ENCODE measurements around the gene MAGT1.

DNA sequence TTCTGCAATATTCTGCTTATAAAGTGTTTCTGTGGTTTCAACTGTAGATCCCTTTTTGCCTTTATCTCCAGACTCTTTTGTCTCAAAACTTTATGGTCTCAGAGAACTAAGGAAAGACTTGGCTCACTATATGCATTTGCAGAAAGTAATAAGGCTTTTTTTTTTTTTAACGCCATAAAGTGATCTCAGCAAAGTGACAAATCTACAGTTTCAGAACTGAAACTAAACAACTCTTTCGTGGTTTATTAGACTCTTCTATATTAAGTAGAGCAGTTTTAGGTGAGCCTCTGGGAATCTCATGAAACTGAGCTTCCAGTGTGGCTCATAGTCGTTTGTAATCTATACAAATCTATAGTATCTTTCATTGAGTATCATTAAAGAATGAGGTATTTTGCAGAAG is 30.5 kb upstream of the MAGT1 start:
- TF ChIP-seq ZNF184 (tag by site-specific recombination; IDR thresholded peaks at IDR 0.05) (no peak), ZNF629 (tag by site-specific recombination; IDR thresholded peaks at IDR 0.05) (no peak), MEIS1 (CRISPR knock-in tag; IDR thresholded peaks at IDR 0.05; ENCODE audit: borderline replicate concordance) (no peak), TCF7L2 (IDR thresholded peaks at IDR 0.05; ENCODE audit: borderline replicate concordance, low read depth, low read length) (no peak), MYNN (tag by site-specific recombination; IDR thresholded peaks at IDR 0.05; ENCODE audit: borderline replicate concordance) (no peak), ZNF274 (IDR thresholded peaks at IDR 0.05; ENCODE audit: low read length) (no peak), ZNF274 (tag by site-specific recombination; IDR thresholded peaks at IDR 0.05; ENCODE audit: borderline replicate concordance) (no peak), RBAK (tag by site-specific recombination; IDR thresholded peaks at IDR 0.05) (no peak)
- TF ChIP-seq, protein P1, sequence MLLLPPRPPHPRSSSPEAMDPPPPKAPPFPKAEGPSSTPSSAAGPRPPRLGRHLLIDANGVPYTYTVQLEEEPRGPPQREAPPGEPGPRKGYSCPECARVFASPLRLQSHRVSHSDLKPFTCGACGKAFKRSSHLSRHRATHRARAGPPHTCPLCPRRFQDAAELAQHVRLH (tag by site-specific recombination; IDR thresholded peaks at IDR 0.05): no peak
- TF ChIP-seq, protein P2, sequence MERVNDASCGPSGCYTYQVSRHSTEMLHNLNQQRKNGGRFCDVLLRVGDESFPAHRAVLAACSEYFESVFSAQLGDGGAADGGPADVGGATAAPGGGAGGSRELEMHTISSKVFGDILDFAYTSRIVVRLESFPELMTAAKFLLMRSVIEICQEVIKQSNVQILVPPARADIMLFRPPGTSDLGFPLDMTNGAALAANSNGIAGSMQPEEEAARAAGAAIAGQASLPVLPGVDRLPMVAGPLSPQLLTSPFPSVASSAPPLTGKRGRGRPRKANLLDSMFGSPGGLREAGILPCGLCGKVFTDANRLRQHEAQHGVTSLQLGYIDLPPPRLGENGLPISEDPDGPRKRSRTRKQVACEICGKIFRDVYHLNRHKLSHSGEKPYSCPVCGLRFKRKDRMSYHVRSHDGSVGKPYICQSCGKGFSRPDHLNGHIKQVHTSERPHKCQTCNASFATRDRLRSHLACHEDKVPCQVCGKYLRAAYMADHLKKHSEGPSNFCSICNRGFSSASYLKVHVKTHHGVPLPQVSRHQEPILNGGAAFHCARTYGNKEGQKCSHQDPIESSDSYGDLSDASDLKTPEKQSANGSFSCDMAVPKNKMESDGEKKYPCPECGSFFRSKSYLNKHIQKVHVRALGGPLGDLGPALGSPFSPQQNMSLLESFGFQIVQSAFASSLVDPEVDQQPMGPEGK (tag by site-specific recombination; IDR thresholded peaks at IDR 0.05): no peak
- TF ChIP-seq, protein P3, sequence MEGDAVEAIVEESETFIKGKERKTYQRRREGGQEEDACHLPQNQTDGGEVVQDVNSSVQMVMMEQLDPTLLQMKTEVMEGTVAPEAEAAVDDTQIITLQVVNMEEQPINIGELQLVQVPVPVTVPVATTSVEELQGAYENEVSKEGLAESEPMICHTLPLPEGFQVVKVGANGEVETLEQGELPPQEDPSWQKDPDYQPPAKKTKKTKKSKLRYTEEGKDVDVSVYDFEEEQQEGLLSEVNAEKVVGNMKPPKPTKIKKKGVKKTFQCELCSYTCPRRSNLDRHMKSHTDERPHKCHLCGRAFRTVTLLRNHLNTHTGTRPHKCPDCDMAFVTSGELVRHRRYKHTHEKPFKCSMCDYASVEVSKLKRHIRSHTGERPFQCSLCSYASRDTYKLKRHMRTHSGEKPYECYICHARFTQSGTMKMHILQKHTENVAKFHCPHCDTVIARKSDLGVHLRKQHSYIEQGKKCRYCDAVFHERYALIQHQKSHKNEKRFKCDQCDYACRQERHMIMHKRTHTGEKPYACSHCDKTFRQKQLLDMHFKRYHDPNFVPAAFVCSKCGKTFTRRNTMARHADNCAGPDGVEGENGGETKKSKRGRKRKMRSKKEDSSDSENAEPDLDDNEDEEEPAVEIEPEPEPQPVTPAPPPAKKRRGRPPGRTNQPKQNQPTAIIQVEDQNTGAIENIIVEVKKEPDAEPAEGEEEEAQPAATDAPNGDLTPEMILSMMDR (tag by site-specific recombination; IDR thresholded peaks at IDR 0.05): no peak
- TF ChIP-seq, protein P4, sequence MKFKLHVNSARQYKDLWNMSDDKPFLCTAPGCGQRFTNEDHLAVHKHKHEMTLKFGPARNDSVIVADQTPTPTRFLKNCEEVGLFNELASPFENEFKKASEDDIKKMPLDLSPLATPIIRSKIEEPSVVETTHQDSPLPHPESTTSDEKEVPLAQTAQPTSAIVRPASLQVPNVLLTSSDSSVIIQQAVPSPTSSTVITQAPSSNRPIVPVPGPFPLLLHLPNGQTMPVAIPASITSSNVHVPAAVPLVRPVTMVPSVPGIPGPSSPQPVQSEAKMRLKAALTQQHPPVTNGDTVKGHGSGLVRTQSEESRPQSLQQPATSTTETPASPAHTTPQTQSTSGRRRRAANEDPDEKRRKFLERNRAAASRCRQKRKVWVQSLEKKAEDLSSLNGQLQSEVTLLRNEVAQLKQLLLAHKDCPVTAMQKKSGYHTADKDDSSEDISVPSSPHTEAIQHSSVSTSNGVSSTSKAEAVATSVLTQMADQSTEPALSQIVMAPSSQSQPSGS (tag by site-specific recombination; IDR thresholded peaks at IDR 0.05; ENCODE audit: low read depth): no peak
